Ovary (tissue), 9 donors: ENCODE measurements around the gene PDE4D. TPM values are rescaled to one million over a fixed set of nuclear protein-coding genes. Genes with fewer than 3 reads are reported as not detected.
"Not testable (repeated sequence)": the region's sequence is repeated elsewhere in the genome, so short reads cannot be mapped to it uniquely, and the experiment has no call there.

Source experiments
- DNase-seq, 5 donors: peaks; one replicate each; pipeline ENCODE4 v3.0.0-alpha.2; 2019 to 2020
- H3K27ac ChIP-seq, 2 donors: fragments of 200-600 bp; one replicate each; pipeline versions ENCODE4 v1.5.1 to v1.8.0; 2019 to 2022
- H3K27me3 ChIP-seq: fragments of 200-600 bp; one replicate; pipeline ENCODE4 v1.8.0; 2022
- H3K36me3 ChIP-seq: fragments of 200-600 bp; sonication (generic); one replicate; pipeline ENCODE4 v1.5.1; 2019
- H3K4me1 ChIP-seq: one replicate; pipeline ENCODE4 v1.8.1; 2013; ENCODE audit warnings: mild to moderate bottlenecking, moderate library complexity; ENCODE audit not compliant: insufficient read depth
- H3K4me3 ChIP-seq: fragments of 200-600 bp; sonication (generic); one replicate; pipeline ENCODE4 v1.5.1; 2017
- H3K9me3 ChIP-seq, 2 donors: fragments of 200-600 bp in 1 of 2; sonication (generic) in 1 of 2; one replicate each; pipeline versions ENCODE4 v1.5.1 to v1.8.1; 2013 to 2019; ENCODE audit warnings: mild to moderate bottlenecking in 1 of 2, moderate library complexity in 1 of 2
- CTCF ChIP-seq, 3 donors: fragments of 450-650 bp in 2 of 3; fragments of 200-600 bp in 1 of 3; IDR thresholded peaks; one replicate each; pipeline versions ENCODE4 v1.5.1 to v1.8.0; 2016 to 2022; ENCODE audit warnings: antibody characterized with exemption in 3 of 3, mild to moderate bottlenecking in 1 of 3
- EP300 ChIP-seq: sonication (generic); formaldehyde crosslinking; IDR thresholded peaks from one replicate; pipeline ENCODE4 v1.6.1; 2017; ENCODE audit warnings: antibody characterized with exemption
- POLR2A ChIP-seq: fragments of 450-650 bp; IDR thresholded peaks from one replicate; pipeline ENCODE4 v1.6.1; 2017; ENCODE audit warnings: antibody characterized with exemption, mild to moderate bottlenecking, moderate library complexity
- WGBS, 3 donors: extraction: QIAGEN DNeasy Blood & Tissue Kit in 1 of 3; methylation state at CpG; one replicate each; pipeline versions ENCODE4 v1.1.5 to v1.1.7; 2013 to 2017; 5-methylcytosine and 5-hydroxymethylcytosine counted together
- intact Hi-C, 4 donors: fragments of 100-400 bp; cut with DNase I; formaldehyde crosslinking; loops; one replicate each; pipeline versions ENCODE4 v1.11.0 to v1.15.1; 2022 to 2023
- polyA plus RNA-seq, 2 donors: library from polyadenylated mRNA; stranded (reverse); fragments of 200-250 nt in 1 of 2; fragments of 350-450 nt in 1 of 2; fragmentation: Illumina TruSeq in 1 of 2; extraction: RNeasy Lipid Tissue Mini Kit (QIAGEN cat#74804) in 1 of 2; gene quantifications; one replicate each; pipeline ENCODE4 v1.2.3, GENCODE V29; 2013 to 2014
- total RNA-seq, 7 donors: library from RNA; depleted of rRNA in 2 of 7; stranded (reverse); fragments of >200 nt in 2 of 7; fragmentation: NEBNext Ultra II Directional in 3 of 7; extraction: Animal tissue kit (Norgen Biotek cat#: 25700) in 3 of 7; gene quantifications; one replicate each; pipeline versions ENCODE4 v1.1.0 to v1.2.4, GENCODE V29; 2016 to 2023
- donor health status: DM: no; HTN: no; CAD: no; lungs with moderate emphysema.
- donor health status: DM: no; HTN: no; CAD: no.
- donor health status: Bipolar disorder and iron deficiency.
- donor health status: DM: yes; HTN: yes; CAD: no.
- donor health status: DM: no; HTN: no; CAD: no.
- donor health status: DM: yes; HTN: yes; CAD: no.

PDE4D gene
- total and polyA plus RNA-seq, 9 donors: 1.3 to 67.6 (median 8.4) TPM

GRCh38 chr5:59058969-59059687 lies 834.4 kb downstream of the PDE4D start:
- Histone ChIP-seq H3K9me3 (no peaks in the 10 kb centered on the region), H3K27ac (no peak overlapping the region), H3K27me3 (no peaks in the 10 kb centered on the region), H3K36me3 (no peaks in the 10 kb centered on the region), H3K4me1 (no peaks in the 10 kb centered on the region), H3K4me3 (no peak overlapping the region)
- intact Hi-C loops: no loop called here
- no peak for TF ChIP-seq POLR2A
- TF ChIP-seq CTCF (IDR thresholded peaks at IDR 0.05): no peak
- TF ChIP-seq EP300: no peak
- DNase-seq: no peak
- WGBS, 3 donors: 67 to 79% (median 68%) methylated on average over 5 of the region's 5 CpGs

- TF ChIP-seq POLR2A (no peak), EP300 (no peak), CTCF (IDR thresholded peaks at IDR 0.05) (no peak)
- H3K27me3 ChIP-seq: no peaks in the 10 kb centered on the region
- H3K9me3 ChIP-seq: no peaks in the 10 kb centered on the region
- no peak for DNase-seq
- H3K4me1 ChIP-seq: no peaks in the 10 kb centered on the region
- H3K4me3 ChIP-seq: no peak overlapping the region
- intact Hi-C loops: no loop called here
- 59 to 73% (median 70%) methylated on average over 1 of the region's 1 CpG for WGBS, 3 donors
- no peak overlapping the region for H3K27ac ChIP-seq
- H3K36me3 ChIP-seq: no peaks in the 10 kb centered on the region
These were observed 835.3 kb downstream of the PDE4D start for GRCh38 chr5:59058237-59058636.

- H3K4me3 ChIP-seq, intact Hi-C loops, H3K27me3 ChIP-seq, H3K27ac ChIP-seq, H3K4me1 ChIP-seq, H3K9me3 ChIP-seq, DNase-seq, H3K36me3 ChIP-seq: not testable (repeated sequence)
- WGBS, 3 donors: 67 to 83% (median 78%) methylated on average over 3 of the region's 3 CpGs
These were observed 836.9 kb downstream of the PDE4D start for GRCh38 chr5:59056599-59056998.

GRCh38 chr5:59055745-59056448 lies 837.6 kb downstream of the PDE4D start:
- Histone ChIP-seq H3K27me3 (no peaks in the 10 kb centered on the region), H3K4me3 (no peak overlapping the region), H3K4me1 (no peaks in the 10 kb centered on the region), H3K27ac (no peak overlapping the region), H3K36me3 (no peaks in the 10 kb centered on the region), H3K9me3 (no peaks in the 10 kb centered on the region)
- WGBS, 3 donors: 81 to 88% (median 85%) methylated on average over 9 of the region's 9 CpGs
- TF ChIP-seq CTCF (IDR thresholded peaks at IDR 0.05): no peak
- TF ChIP-seq POLR2A: no peak
- intact Hi-C loops: no loop called here
- no peak for DNase-seq

GRCh38 chr5:59054963-59055528 lies 838.5 kb downstream of the PDE4D start:
- no peaks in the 10 kb centered on the region for H3K9me3 ChIP-seq
- H3K36me3 ChIP-seq: no peaks in the 10 kb centered on the region
- no peak for DNase-seq
- TF ChIP-seq CTCF (IDR thresholded peaks at IDR 0.05) (no peak), EP300 (no peak), POLR2A (no peak)
- intact Hi-C loops: no loop called here
- no peaks in the 10 kb centered on the region for H3K27me3 ChIP-seq
- H3K27ac ChIP-seq: no peak overlapping the region
- no peak overlapping the region for H3K4me3 ChIP-seq
- WGBS, 3 donors: 80 to 89% (median 87%) methylated on average over 3 of the region's 3 CpGs
- H3K4me1 ChIP-seq: no peaks in the 10 kb centered on the region
